H9 (cell line): Measurements from ENCODE around the gene AKAP5. TPM values are rescaled to one million over a fixed set of nuclear protein-coding genes. Genes with fewer than 3 reads are reported as not detected.

Experiments
- DNase-seq: peaks from one replicate; pipeline ENCODE4 v3.0.0-alpha.2; 2017
- H2AFZ ChIP-seq: one replicate; pipeline ENCODE4 v1.6.1; 2013; ENCODE audit warnings: mild to moderate bottlenecking, low read length, control low read depth, moderate library complexity
- H2AK5ac ChIP-seq: 2 replicates; pipeline ENCODE4 v1.6.1; 2013; ENCODE audit warnings: low read length, control low read depth, mixed read lengths; ENCODE audit not compliant: insufficient read length
- H2BK120ac ChIP-seq: one replicate; pipeline ENCODE4 v1.6.1; 2013; ENCODE audit warnings: low read depth, mild to moderate bottlenecking, low read length, control low read depth, inconsistent platforms; ENCODE audit not compliant: poor library complexity, severe bottlenecking
- H2BK12ac ChIP-seq: 2 replicates; pipeline ENCODE4 v1.6.1; 2013; ENCODE audit warnings: low read length, control low read depth, mixed read lengths, low read depth; ENCODE audit not compliant: insufficient read length
- H2BK15ac ChIP-seq: 2 replicates; pipeline ENCODE4 v1.6.1; 2013; ENCODE audit warnings: low read depth, low read length, control low read depth
- H2BK20ac ChIP-seq: one replicate; pipeline ENCODE4 v1.6.1; 2013; ENCODE audit warnings: low read depth, mild to moderate bottlenecking, low read length, control low read depth, inconsistent platforms; ENCODE audit not compliant: poor library complexity, severe bottlenecking
- H2BK5ac ChIP-seq: 2 replicates; pipeline ENCODE4 v1.6.1; 2013; ENCODE audit warnings: low read length, control low read depth, mixed read lengths; ENCODE audit not compliant: insufficient read length
- H3K14ac ChIP-seq: 2 replicates; pipeline ENCODE4 v1.6.1; 2013; ENCODE audit warnings: low read length, control low read depth; ENCODE audit not compliant: insufficient read depth
- H3K18ac ChIP-seq: 2 replicates; pipeline ENCODE4 v1.6.1; 2013; ENCODE audit warnings: low read depth, mild to moderate bottlenecking, mixed read lengths, low read length, control low read depth; ENCODE audit not compliant: insufficient read length
- H3K23ac ChIP-seq: 2 replicates; pipeline ENCODE4 v1.6.1; 2013; ENCODE audit warnings: low read length, control low read depth, mixed read lengths, low read depth; ENCODE audit not compliant: insufficient read length
- H3K23me2 ChIP-seq: 2 replicates; pipeline ENCODE4 v1.6.1; 2013; ENCODE audit warnings: low read depth, mild to moderate bottlenecking, mixed read lengths, low read length, control low read depth; ENCODE audit not compliant: insufficient read length, poor library complexity, severe bottlenecking
- H3K27ac ChIP-seq: 2 replicates; pipeline ENCODE4 v1.5.1; 2013; ENCODE audit warnings: low read length, control low read depth, mixed read lengths, low read depth; ENCODE audit not compliant: insufficient read length
- H3K27me3 ChIP-seq: 2 replicates; pipeline ENCODE4 v1.6.1; 2013; ENCODE audit warnings: low read length, control low read depth, inconsistent platforms; ENCODE audit not compliant: insufficient read depth
- H3K4ac ChIP-seq: 2 replicates; pipeline ENCODE4 v1.6.1; 2013; ENCODE audit warnings: low read depth, mild to moderate bottlenecking, control low read depth, inconsistent platforms, low read length, moderate library complexity
- H3K4me1 ChIP-seq: 2 replicates; pipeline ENCODE4 v1.6.1; 2013; ENCODE audit warnings: low read length, control low read depth, inconsistent platforms; ENCODE audit not compliant: insufficient read depth
- H3K4me2 ChIP-seq: 2 replicates; pipeline ENCODE4 v1.6.1; 2013; ENCODE audit warnings: low read length, control low read depth, mixed read lengths; ENCODE audit not compliant: insufficient read length, insufficient read depth
- H3K56ac ChIP-seq: 2 replicates; pipeline ENCODE4 v1.6.1; 2013; ENCODE audit warnings: low read depth, mild to moderate bottlenecking, mixed read lengths, low read length, control low read depth; ENCODE audit not compliant: insufficient read length
- H3K79me1 ChIP-seq: 2 replicates; pipeline ENCODE4 v1.6.1; 2013; ENCODE audit warnings: low read depth, mild to moderate bottlenecking, moderate library complexity, low read length, control low read depth, inconsistent platforms; ENCODE audit not compliant: insufficient read depth, poor library complexity, severe bottlenecking
- H3K79me2 ChIP-seq: 2 replicates; pipeline ENCODE4 v1.6.1; 2013; ENCODE audit warnings: low read length, control low read depth, inconsistent platforms; ENCODE audit not compliant: insufficient read depth
- H3K9ac ChIP-seq: 2 replicates; pipeline ENCODE4 v1.6.1; 2013; ENCODE audit warnings: low read length, control low read depth, mixed read lengths; ENCODE audit not compliant: insufficient read length; ENCODE audit errors: extremely low read depth
- H3K9me3 ChIP-seq: one replicate; pipeline ENCODE4 v1.6.1; 2013; ENCODE audit warnings: low read depth, low read length, inconsistent platforms; ENCODE audit not compliant: control insufficient read depth
- H3T11ph ChIP-seq: one replicate; pipeline ENCODE4 v1.6.1; 2013; ENCODE audit warnings: mild to moderate bottlenecking, low read length, control low read depth, inconsistent platforms
- H4K20me1 ChIP-seq: one replicate; pipeline ENCODE4 v1.6.1; 2013; ENCODE audit not compliant: control insufficient read depth, insufficient read length, insufficient read depth
- H4K5ac ChIP-seq: 2 replicates; pipeline ENCODE4 v1.6.1; 2013; ENCODE audit warnings: low read depth, mild to moderate bottlenecking, mixed read lengths, low read length, control low read depth; ENCODE audit not compliant: insufficient read length
- H4K8ac ChIP-seq: replicated peaks from 2 replicates; pipeline ENCODE4 v1.6.1; 2013; ENCODE audit warnings: low read length, control low read depth, mixed read lengths, low read depth; ENCODE audit not compliant: insufficient read length
- H4K91ac ChIP-seq: 2 replicates; pipeline ENCODE4 v1.6.1; 2013; ENCODE audit warnings: low read depth, mild to moderate bottlenecking, moderate library complexity, mixed read lengths, low read length, control low read depth; ENCODE audit not compliant: insufficient read length
- H3K27ac Mint-ChIP-seq, 3 experiments: 2 replicates in 2 of 3; 3 replicates in 1 of 3; pipeline ENCODE4 v1.8.0; 2020 to 2021; ENCODE audit warnings: mixed read lengths in 3 of 3, mild to moderate bottlenecking in 1 of 3, moderate library complexity in 1 of 3
- H3K27me3 Mint-ChIP-seq: 2 replicates; pipeline ENCODE4 v1.8.0; 2021; ENCODE audit warnings: low read depth, mild to moderate bottlenecking, moderate library complexity, mixed read lengths
- H3K36me3 Mint-ChIP-seq, 3 experiments: 2 replicates in 2 of 3; 3 replicates in 1 of 3; pipeline ENCODE4 v1.8.0; 2020 to 2021; ENCODE audit warnings: low read depth in 3 of 3, mixed read lengths in 3 of 3; ENCODE audit not compliant: insufficient read depth in 1 of 3
- H3K4me1 Mint-ChIP-seq, 2 experiments: 2 replicates each; pipeline ENCODE4 v1.8.0; 2020; ENCODE audit warnings: mixed read lengths in 2 of 2
- H3K4me3 Mint-ChIP-seq, 2 experiments: 2 replicates in 1 of 2; 3 replicates in 1 of 2; pipeline ENCODE4 v1.8.0; 2020 to 2021; ENCODE audit warnings: mild to moderate bottlenecking in 2 of 2, mixed read lengths in 2 of 2, moderate library complexity in 1 of 2
- H3K9me3 Mint-ChIP-seq, 2 experiments: 2 replicates in 1 of 2; 3 replicates in 1 of 2; pipeline ENCODE4 v1.8.0; 2020; ENCODE audit warnings: mild to moderate bottlenecking in 2 of 2, mixed read lengths in 2 of 2, moderate library complexity in 1 of 2
- CTCF ChIP-seq: fragments of 200-600 bp; sonication (generic); conservative IDR thresholded peaks from 3 replicates; pipeline ENCODE4 v1.8.0; 2021; ENCODE audit warnings: antibody characterized with exemption, mild to moderate bottlenecking
- WGBS: extraction: QIAGEN DNeasy Blood & Tissue Kit; methylation state at CpG from one replicate; pipeline ENCODE4 v1.1.7; 2013; ENCODE audit warnings: missing lambda C conversion rate, low lambda C conversion rate, mixed read lengths; ENCODE audit not compliant: insufficient read length; ENCODE audit errors: extremely low coverage; 5-methylcytosine and 5-hydroxymethylcytosine counted together
- total RNA-seq: library from RNA; stranded (reverse); gene quantifications from 2 replicates; pipeline ENCODE4 v1.2.1, GENCODE V29; 2021

Gene AKAP5
- total RNA-seq, 1 experiment from 2014 or later: 2.5 TPM

GRCh38 chr14:64488590-64489099 is 23.3 kb downstream of the AKAP5 start:
- Histone ChIP-seq H3K9ac (no peak overlapping the region), H3K79me2 (no peaks in the 10 kb centered on the region), H3K27ac (no peak overlapping the region), H2BK5ac (no peak overlapping the region), H2BK120ac (no peak overlapping the region), H4K5ac (no peak overlapping the region), H2AFZ (no peak overlapping the region), H3K23me2 (no peaks in the 10 kb centered on the region), H3T11ph (no peak overlapping the region), H4K8ac (no peak overlapping the region), H3K4me1 (no peaks in the 10 kb centered on the region), H3K23ac (no peak overlapping the region), H3K9me3 (no peaks in the 10 kb centered on the region), H3K18ac (no peak overlapping the region), H2AK5ac (no peak overlapping the region), H2BK12ac (no peak overlapping the region), H3K4ac (no peak overlapping the region), H4K91ac (no peak overlapping the region), H2BK20ac (no peak overlapping the region), H3K4me2 (no peak overlapping the region), H2BK15ac (no peak overlapping the region), H3K56ac (no peak overlapping the region), H4K20me1 (no peaks in the 10 kb centered on the region), H3K79me1 (peaks cover 5% of the 10 kb centered on the region), H3K14ac (no peak overlapping the region), H3K27me3 (no peaks in the 10 kb centered on the region)
- TF ChIP-seq CTCF: no peak
- DNase-seq: no peak
- no peaks in the 10 kb centered on the region for H3K4me1 Mint-ChIP-seq
- WGBS: no CpG with 5 or more reads among the region's 5 CpGs
- no peak overlapping the region for H3K27ac Mint-ChIP-seq
- H3K9me3 Mint-ChIP-seq: no peaks in the 10 kb centered on the region
- no peak overlapping the region for H3K4me3 Mint-ChIP-seq
- H3K27me3 Mint-ChIP-seq: no peaks in the 10 kb centered on the region
- H3K36me3 Mint-ChIP-seq: peaks cover 9 to 40% (median 30%) of the 10 kb centered on the region in 3 experiments; a peak in 6 of 7 replicates
